OCI-LY3 (cell line): ENCODE measurements around the gene GRID2.

Experiments
- H2AFZ ChIP-seq: fragments of 200-600, 300-600 bp; shearing (Covaris generic); 2 replicates; pipeline ENCODE4 v1.6.0; 2014; ENCODE audit warnings: antibody characterized with exemption, low read depth, low read length
- H3K27ac ChIP-seq: fragments of 200-600, 300-600 bp; sonication (generic); 2 replicates; pipeline ENCODE4 v1.5.1; 2014; ENCODE audit warnings: mild to moderate bottlenecking, low read length, moderate library complexity, mixed read lengths
- H3K27me3 ChIP-seq: fragments of 200-600, 300-600 bp; sonication (generic); 2 replicates; pipeline ENCODE4 v1.6.1; 2014; ENCODE audit warnings: low read depth, low read length, mixed read lengths
- H3K36me3 ChIP-seq: fragments of 200-600, 300-600 bp; sonication (generic); replicated peaks from 2 replicates; pipeline ENCODE3; 2014; ENCODE audit warnings: low read depth, low read length, mixed read lengths
- H3K4me1 ChIP-seq: fragments of 300-600, 200-600 bp; sonication (generic); 2 replicates; pipeline ENCODE4 v1.6.1; 2014; ENCODE audit warnings: low read length, mixed read lengths
- H3K4me2 ChIP-seq: fragments of 200-600, 300-600 bp; sonication (generic); 2 replicates; pipeline ENCODE4 v1.6.1; 2014; ENCODE audit warnings: low read length, mixed read lengths
- H3K4me3 ChIP-seq: fragments of 300-600, 200-600 bp; sonication (generic); 2 replicates; pipeline ENCODE4 v1.5.1; 2014; ENCODE audit warnings: antibody characterized with exemption, mild to moderate bottlenecking, low read length, moderate library complexity
- H3K79me2 ChIP-seq: fragments of 300-600, 200-600 bp; shearing (Covaris generic); 2 replicates; pipeline ENCODE4 v1.6.1; 2014; ENCODE audit warnings: mild to moderate bottlenecking, low read length, mixed read lengths
- H3K9ac ChIP-seq: fragments of 300-600, 200-600 bp; shearing (Covaris generic); 2 replicates; pipeline ENCODE4 v1.6.0; 2014; ENCODE audit warnings: mild to moderate bottlenecking, low read length, moderate library complexity
- H3K9me3 ChIP-seq: fragments of 200-600, 300-600 bp; shearing (Covaris generic); 2 replicates; pipeline ENCODE4 v1.6.1; 2014; ENCODE audit warnings: low read length, mixed read lengths; ENCODE audit not compliant: insufficient read depth
- H4K20me1 ChIP-seq: fragments of 200-600, 300-600 bp; sonication (generic); 2 replicates; pipeline ENCODE4 v1.6.1; 2016; ENCODE audit warnings: low read length, mixed read lengths; ENCODE audit not compliant: insufficient read depth
- CTCF ChIP-seq: fragments of 200-600, 300-600 bp; sonication (generic); IDR thresholded peaks from 2 replicates; pipeline ENCODE4 v1.5.1; 2014; ENCODE audit warnings: antibody characterized with exemption, low read length, low read depth
- EZH2phosphoT487 ChIP-seq: fragments of 200-600 bp; shearing (Covaris generic); IDR thresholded peaks from 2 replicates; pipeline ENCODE4 v1.6.1; 2018; ENCODE audit warnings: antibody characterized with exemption, mixed run types, low read depth

GRID2 gene

DNA sequence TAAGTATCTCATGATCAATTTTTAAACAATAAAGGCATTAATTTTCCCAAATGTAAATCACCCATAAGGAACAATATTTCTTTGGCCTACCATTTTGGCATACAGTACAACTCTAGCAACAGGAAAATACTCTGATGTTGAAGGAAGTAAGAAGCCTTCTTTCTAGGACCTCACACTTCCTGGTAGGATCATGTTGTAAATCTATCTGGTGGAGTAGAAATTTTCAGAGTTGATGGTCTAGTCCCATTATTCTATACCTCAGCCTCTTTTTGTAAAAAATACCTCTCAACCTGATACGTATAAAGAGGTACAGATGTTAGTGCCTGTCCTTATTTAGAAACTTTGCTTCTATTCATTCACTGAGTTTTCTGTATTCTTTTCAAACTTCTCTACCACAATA is 40.2 kb upstream of the GRID2 start:
- H3K79me2 ChIP-seq = no peaks in the 10 kb centered on the region

GRCh38 chr4:92264163-92264562 is 39.6 kb upstream of the GRID2 start:
- H3K79me2 ChIP-seq = no peaks in the 10 kb centered on the region
- H3K4me2 ChIP-seq = no peak overlapping the region
- no peak overlapping the region for H3K9ac ChIP-seq
- H3K36me3 ChIP-seq = no peaks in the 10 kb centered on the region
- H3K27ac ChIP-seq = no peak overlapping the region
- no peak overlapping the region for H3K4me3 ChIP-seq
- H3K9me3 ChIP-seq = no peaks in the 10 kb centered on the region
- no peak for TF ChIP-seq EZH2phosphoT487
- no peaks in the 10 kb centered on the region for H4K20me1 ChIP-seq
- no peak overlapping the region for H2AFZ ChIP-seq
- H3K4me1 ChIP-seq = no peaks in the 10 kb centered on the region
- no peaks in the 10 kb centered on the region for H3K27me3 ChIP-seq

More for the DNA sequence above, 40.2 kb upstream of the GRID2 start:
- no peaks in the 10 kb centered on the region for H3K9me3 ChIP-seq
- no peak overlapping the region for H3K4me3 ChIP-seq
- TF ChIP-seq EZH2phosphoT487 (no peak), CTCF (no peak)
- no peak overlapping the region for H3K4me2 ChIP-seq
- no peaks in the 10 kb centered on the region for H4K20me1 ChIP-seq
- no peak overlapping the region for H2AFZ ChIP-seq
- no peak overlapping the region for H3K27ac ChIP-seq
- no peaks in the 10 kb centered on the region for H3K36me3 ChIP-seq
- H3K4me1 ChIP-seq = no peaks in the 10 kb centered on the region
- H3K9ac ChIP-seq = no peak overlapping the region
- H3K27me3 ChIP-seq = no peaks in the 10 kb centered on the region

DNA sequence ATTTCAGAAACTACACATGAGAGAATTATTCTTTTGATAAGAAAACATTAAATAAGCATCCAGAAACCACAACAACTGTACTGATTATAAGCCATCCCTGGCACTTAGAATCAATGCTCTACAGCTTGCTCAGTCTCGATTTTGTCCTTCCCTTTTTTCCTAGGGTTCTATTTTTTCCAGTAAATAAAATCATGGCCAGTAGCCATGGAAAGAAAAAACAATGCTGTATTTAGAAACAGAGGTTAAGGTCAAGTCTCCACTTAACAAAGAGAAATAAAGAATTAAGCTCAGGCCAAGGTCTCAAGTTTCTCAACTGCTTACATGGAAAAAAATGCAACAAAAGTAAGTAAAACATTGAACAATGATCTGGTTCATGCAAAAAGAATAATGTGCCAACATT is 38.7 kb upstream of the GRID2 start:
- Histone ChIP-seq H2AFZ (no peak overlapping the region), H3K27ac (no peak overlapping the region), H3K27me3 (no peaks in the 10 kb centered on the region), H3K9ac (no peak overlapping the region), H3K79me2 (no peaks in the 10 kb centered on the region), H3K4me2 (no peak overlapping the region), H3K36me3 (no peaks in the 10 kb centered on the region), H3K4me3 (no peak overlapping the region), H4K20me1 (no peaks in the 10 kb centered on the region), H3K9me3 (no peaks in the 10 kb centered on the region), H3K4me1 (no peaks in the 10 kb centered on the region)
- TF ChIP-seq CTCF (no peak), EZH2phosphoT487 (no peak)

GRCh38 chr4:92265798-92266197 is 38.0 kb upstream of the GRID2 start:
- Histone ChIP-seq H3K4me3 (no peak overlapping the region), H3K4me2 (no peak overlapping the region), H3K9me3 (no peaks in the 10 kb centered on the region), H3K9ac (no peak overlapping the region), H4K20me1 (no peaks in the 10 kb centered on the region), H3K27ac (no peak overlapping the region), H3K79me2 (no peaks in the 10 kb centered on the region), H3K4me1 (no peaks in the 10 kb centered on the region), H3K36me3 (no peaks in the 10 kb centered on the region), H2AFZ (no peak overlapping the region), H3K27me3 (no peaks in the 10 kb centered on the region)
- no peak for TF ChIP-seq EZH2phosphoT487
- no peak for TF ChIP-seq CTCF

DNA sequence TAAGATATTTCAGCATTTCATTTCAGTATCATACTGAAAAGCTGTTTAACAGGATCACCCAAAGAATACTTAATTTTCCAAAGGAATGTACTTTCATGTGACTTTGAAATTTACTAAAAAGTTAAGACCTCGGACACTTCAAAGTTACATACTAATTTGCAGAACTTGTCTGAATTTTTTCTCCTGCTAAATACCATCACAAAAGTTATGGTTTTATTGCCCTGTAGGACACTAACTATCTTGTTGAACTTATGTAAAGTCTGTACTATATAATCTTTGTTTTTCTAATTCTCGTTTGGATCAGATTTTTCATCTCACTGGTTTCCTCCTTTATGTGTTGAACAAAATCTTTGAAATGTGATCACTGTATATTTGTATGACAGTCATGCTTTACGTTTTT is 37.2 kb upstream of the GRID2 start:
- Histone ChIP-seq H3K9ac (no peak overlapping the region), H2AFZ (0 out of 2 replicates have a peak overlapping the region, but pooled peaks have one; percentile 19), H3K36me3 (no peaks in the 10 kb centered on the region), H3K27me3 (no peaks in the 10 kb centered on the region), H3K4me3 (no peak overlapping the region), H3K4me2 (no peak overlapping the region), H4K20me1 (no peaks in the 10 kb centered on the region), H3K9me3 (no peaks in the 10 kb centered on the region), H3K79me2 (no peaks in the 10 kb centered on the region), H3K4me1 (no peaks in the 10 kb centered on the region), H3K27ac (no peak overlapping the region)
- TF ChIP-seq EZH2phosphoT487 = no peak
- no peak for TF ChIP-seq CTCF
